HepG2 (cell line): ENCODE results near the gene SNAP25. TPM values are rescaled to one million over a fixed set of nuclear protein-coding genes. Genes with fewer than 3 reads are reported as not detected.

Experiments
- MATR3 ChIP-seq: sonication (generic); formaldehyde crosslinking; IDR thresholded peaks from 2 replicates; pipeline ENCODE4 v1.4.0; 2020; ENCODE audit warnings: missing genetic modification reagents
- MTF2 ChIP-seq: sonication (generic); formaldehyde crosslinking; IDR thresholded peaks from 2 replicates; pipeline ENCODE4 v1.5.0; 2020; ENCODE audit warnings: missing genetic modification reagents, borderline replicate concordance
- SIN3B ChIP-seq: fragments of 150-350 bp; IDR thresholded peaks from 2 replicates; pipeline ENCODE4 v1.6.1; 2014; ENCODE audit warnings: low read length
- TBL1XR1 ChIP-seq: fragments of 150-350 bp; IDR thresholded peaks from 2 replicates; pipeline ENCODE4 v1.6.1; 2014; ENCODE audit warnings: borderline replicate concordance, low read length; ENCODE audit not compliant: partially characterized antibody
- XRCC5 ChIP-seq: fragments of 200-400 bp; formaldehyde crosslinking; optimal IDR thresholded peaks from 2 replicates; pipeline ENCODE3; 2017; ENCODE audit warnings: mild to moderate bottlenecking, low read length
- ZNF720 ChIP-seq: sonication (generic); formaldehyde crosslinking; IDR thresholded peaks from 2 replicates; pipeline ENCODE4 v1.4.0; 2020; ENCODE audit warnings: missing genetic modification reagents
- ZNF792 ChIP-seq: IDR thresholded peaks from 2 replicates; pipeline ENCODE4 v1.6.1; 2016
- ZNF883 ChIP-seq: sonication (generic); formaldehyde crosslinking; IDR thresholded peaks from 2 replicates; pipeline ENCODE4 v1.5.1; 2020; ENCODE audit warnings: mild to moderate bottlenecking, missing genetic modification reagents; ENCODE audit errors: not compliant biosample characterization
- ZZZ3 ChIP-seq: sonication (generic); formaldehyde crosslinking; IDR thresholded peaks from 2 replicates; pipeline ENCODE4 v1.4.0; 2020; ENCODE audit warnings: missing genetic modification reagents, mild to moderate bottlenecking, borderline replicate concordance
- polyA plus RNA-seq, 8 experiments: library from polyadenylated mRNA; depleted of rRNA in 3 of 8; stranded (reverse) in 7 of 8; unstranded in 1 of 8; fragments of >200 nt; fragmentation: Illumina TruSeq in 4 of 8; extraction: Trizol in 4 of 8; gene quantifications; 2 replicates each; pipeline versions ENCODE4 v1.2.1 to v1.2.3, GENCODE V29; 2011 to 2016; ENCODE audit warnings: low read depth in 4 of 8, missing spikeins in 1 of 8, mixed read lengths in 1 of 8; ENCODE audit not compliant: insufficient read depth in 1 of 8
- total RNA-seq, 5 experiments: library from RNA; depleted of rRNA; stranded (reverse); fragments of >200 nt; fragmentation: Illumina TruSeq; extraction: Trizol; gene quantifications; 2 replicates each; pipeline ENCODE4 v1.2.3, GENCODE V29; 2016; ENCODE audit warnings: low read depth in 1 of 5
- TF ChIP-seq, protein P1 (sequence below): sonication (generic); formaldehyde crosslinking; IDR thresholded peaks from 2 replicates; pipeline ENCODE4 v1.4.0; 2020; ENCODE audit warnings: missing genetic modification reagents
- TF ChIP-seq, protein P2 (sequence below): sonication (generic); formaldehyde crosslinking; IDR thresholded peaks from 2 replicates; pipeline ENCODE4 v1.5.0; 2020; ENCODE audit warnings: mild to moderate bottlenecking, missing genetic modification reagents
- TF ChIP-seq, protein P3 (sequence below), 2 experiments: sonication (generic) in 1 of 2; formaldehyde crosslinking in 1 of 2; IDR thresholded peaks; 2 replicates each; pipeline versions ENCODE4 v1.5.1 to v1.6.1; 2011 to 2020; ENCODE audit warnings: borderline replicate concordance in 1 of 2, low read depth in 1 of 2, low read length in 1 of 2, mild to moderate bottlenecking in 1 of 2, missing genetic modification reagents in 1 of 2, moderate library complexity in 1 of 2
- TF ChIP-seq, protein P4 (sequence below): sonication (generic); formaldehyde crosslinking; IDR thresholded peaks from 2 replicates; pipeline ENCODE4 v1.5.1; 2020; ENCODE audit warnings: mild to moderate bottlenecking, missing genetic modification reagents
- TF ChIP-seq, protein P5 (sequence below): sonication (generic); formaldehyde crosslinking; IDR thresholded peaks from 2 replicates; pipeline ENCODE4 v1.9.0; 2021; ENCODE audit warnings: mild to moderate bottlenecking, missing genetic modification reagents

SNAP25 gene
- total and polyA plus RNA-seq, 2 of the 13 experiments (the other 11 are each of a cell fraction or from before 2014, with no cell fraction given), result not detected

DNA sequence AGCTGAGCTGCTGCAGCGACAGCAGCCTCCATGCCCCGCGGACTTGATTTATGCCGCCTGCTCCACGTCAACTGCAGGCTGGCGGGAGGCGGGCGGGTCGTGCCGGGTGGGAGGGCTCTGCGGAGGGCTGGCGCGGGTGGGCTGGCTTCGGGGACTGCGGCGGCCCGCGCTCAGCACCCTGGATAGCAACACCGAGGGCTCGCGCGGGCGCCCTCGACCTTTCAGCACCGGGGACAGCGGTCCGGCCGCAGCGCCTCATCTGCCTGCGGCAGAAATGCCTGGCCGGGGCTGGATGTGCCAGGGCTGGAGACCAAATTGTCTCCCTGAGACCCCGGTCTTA, 792 bp downstream of the SNAP25 start (continued):
- TF ChIP-seq, protein P1, sequence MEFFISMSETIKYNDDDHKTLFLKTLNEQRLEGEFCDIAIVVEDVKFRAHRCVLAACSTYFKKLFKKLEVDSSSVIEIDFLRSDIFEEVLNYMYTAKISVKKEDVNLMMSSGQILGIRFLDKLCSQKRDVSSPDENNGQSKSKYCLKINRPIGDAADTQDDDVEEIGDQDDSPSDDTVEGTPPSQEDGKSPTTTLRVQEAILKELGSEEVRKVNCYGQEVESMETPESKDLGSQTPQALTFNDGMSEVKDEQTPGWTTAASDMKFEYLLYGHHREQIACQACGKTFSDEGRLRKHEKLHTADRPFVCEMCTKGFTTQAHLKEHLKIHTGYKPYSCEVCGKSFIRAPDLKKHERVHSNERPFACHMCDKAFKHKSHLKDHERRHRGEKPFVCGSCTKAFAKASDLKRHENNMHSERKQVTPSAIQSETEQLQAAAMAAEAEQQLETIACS (CRISPR knock-in tag), result peak; percentile 63; the same call in 1 of the 2 replicates
- TF ChIP-seq MTF2 (peak; percentile 92; the same call in 1 of the 2 replicates), ZNF720 (CRISPR knock-in tag) (0 out of 2 replicates have a peak, but pooled peaks have one; percentile 91), ZNF883 (CRISPR knock-in tag) (peak; percentile 99), XRCC5 (peak; percentile 58), TBL1XR1 (no peak), MATR3 (CRISPR knock-in tag) (no peak), ZZZ3 (CRISPR knock-in tag) (no peak), ZNF792 (peak; percentile 100), SIN3B (no peak)
- TF ChIP-seq, protein P2, sequence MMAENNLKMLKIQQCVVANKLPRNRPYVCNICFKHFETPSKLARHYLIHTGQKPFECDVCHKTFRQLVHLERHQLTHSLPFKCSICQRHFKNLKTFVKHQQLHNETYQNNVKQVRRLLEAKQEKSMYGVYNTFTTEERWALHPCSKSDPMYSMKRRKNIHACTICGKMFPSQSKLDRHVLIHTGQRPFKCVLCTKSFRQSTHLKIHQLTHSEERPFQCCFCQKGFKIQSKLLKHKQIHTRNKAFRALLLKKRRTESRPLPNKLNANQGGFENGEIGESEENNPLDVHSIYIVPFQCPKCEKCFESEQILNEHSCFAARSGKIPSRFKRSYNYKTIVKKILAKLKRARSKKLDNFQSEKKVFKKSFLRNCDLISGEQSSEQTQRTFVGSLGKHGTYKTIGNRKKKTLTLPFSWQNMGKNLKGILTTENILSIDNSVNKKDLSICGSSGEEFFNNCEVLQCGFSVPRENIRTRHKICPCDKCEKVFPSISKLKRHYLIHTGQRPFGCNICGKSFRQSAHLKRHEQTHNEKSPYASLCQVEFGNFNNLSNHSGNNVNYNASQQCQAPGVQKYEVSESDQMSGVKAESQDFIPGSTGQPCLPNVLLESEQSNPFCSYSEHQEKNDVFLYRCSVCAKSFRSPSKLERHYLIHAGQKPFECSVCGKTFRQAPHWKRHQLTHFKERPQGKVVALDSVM (CRISPR knock-in tag), result 0 out of 2 replicates have a peak, but pooled peaks have one; percentile 32
- TF ChIP-seq, protein P3, sequence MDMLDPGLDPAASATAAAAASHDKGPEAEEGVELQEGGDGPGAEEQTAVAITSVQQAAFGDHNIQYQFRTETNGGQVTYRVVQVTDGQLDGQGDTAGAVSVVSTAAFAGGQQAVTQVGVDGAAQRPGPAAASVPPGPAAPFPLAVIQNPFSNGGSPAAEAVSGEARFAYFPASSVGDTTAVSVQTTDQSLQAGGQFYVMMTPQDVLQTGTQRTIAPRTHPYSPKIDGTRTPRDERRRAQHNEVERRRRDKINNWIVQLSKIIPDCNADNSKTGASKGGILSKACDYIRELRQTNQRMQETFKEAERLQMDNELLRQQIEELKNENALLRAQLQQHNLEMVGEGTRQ (IDR thresholded peaks at IDR 0.05; ENCODE audit: low read depth, low read length), result no peak
- TF ChIP-seq, protein P3 (CRISPR knock-in tag; IDR thresholded peaks at IDR 0.05; ENCODE audit: borderline replicate concordance), result no peak
- TF ChIP-seq, protein P4, sequence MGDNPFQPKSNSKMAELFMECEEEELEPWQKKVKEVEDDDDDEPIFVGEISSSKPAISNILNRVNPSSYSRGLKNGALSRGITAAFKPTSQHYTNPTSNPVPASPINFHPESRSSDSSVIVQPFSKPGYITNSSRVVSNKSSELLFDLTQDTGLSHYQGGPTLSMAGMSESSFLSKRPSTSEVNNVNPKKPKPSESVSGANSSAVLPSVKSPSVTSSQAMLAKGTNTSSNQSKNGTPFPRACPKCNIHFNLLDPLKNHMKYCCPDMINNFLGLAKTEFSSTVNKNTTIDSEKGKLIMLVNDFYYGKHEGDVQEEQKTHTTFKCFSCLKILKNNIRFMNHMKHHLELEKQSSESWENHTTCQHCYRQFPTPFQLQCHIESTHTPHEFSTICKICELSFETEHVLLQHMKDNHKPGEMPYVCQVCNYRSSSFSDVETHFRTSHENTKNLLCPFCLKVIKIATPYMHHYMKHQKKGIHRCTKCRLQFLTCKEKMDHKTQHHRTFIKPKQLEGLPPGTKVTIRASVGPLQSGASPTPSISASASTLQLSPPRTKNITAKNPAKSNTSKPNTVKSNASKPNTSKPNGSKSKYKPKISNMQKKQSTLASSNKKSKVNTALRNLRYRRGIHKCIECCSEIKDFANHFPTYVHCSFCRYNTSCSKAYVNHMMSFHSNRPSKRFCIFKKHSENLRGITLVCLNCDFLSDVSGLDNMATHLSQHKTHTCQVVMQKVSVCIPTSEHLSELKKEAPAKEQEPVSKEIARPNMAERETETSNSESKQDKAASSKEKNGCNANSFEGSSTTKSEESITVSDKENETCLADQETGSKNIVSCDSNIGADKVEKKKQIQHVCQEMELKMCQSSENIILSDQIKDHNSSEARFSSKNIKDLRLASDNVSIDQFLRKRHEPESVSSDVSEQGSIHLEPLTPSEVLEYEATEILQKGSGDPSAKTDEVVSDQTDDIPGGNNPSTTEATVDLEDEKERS, result peak; percentile 96
- TF ChIP-seq, protein P5, sequence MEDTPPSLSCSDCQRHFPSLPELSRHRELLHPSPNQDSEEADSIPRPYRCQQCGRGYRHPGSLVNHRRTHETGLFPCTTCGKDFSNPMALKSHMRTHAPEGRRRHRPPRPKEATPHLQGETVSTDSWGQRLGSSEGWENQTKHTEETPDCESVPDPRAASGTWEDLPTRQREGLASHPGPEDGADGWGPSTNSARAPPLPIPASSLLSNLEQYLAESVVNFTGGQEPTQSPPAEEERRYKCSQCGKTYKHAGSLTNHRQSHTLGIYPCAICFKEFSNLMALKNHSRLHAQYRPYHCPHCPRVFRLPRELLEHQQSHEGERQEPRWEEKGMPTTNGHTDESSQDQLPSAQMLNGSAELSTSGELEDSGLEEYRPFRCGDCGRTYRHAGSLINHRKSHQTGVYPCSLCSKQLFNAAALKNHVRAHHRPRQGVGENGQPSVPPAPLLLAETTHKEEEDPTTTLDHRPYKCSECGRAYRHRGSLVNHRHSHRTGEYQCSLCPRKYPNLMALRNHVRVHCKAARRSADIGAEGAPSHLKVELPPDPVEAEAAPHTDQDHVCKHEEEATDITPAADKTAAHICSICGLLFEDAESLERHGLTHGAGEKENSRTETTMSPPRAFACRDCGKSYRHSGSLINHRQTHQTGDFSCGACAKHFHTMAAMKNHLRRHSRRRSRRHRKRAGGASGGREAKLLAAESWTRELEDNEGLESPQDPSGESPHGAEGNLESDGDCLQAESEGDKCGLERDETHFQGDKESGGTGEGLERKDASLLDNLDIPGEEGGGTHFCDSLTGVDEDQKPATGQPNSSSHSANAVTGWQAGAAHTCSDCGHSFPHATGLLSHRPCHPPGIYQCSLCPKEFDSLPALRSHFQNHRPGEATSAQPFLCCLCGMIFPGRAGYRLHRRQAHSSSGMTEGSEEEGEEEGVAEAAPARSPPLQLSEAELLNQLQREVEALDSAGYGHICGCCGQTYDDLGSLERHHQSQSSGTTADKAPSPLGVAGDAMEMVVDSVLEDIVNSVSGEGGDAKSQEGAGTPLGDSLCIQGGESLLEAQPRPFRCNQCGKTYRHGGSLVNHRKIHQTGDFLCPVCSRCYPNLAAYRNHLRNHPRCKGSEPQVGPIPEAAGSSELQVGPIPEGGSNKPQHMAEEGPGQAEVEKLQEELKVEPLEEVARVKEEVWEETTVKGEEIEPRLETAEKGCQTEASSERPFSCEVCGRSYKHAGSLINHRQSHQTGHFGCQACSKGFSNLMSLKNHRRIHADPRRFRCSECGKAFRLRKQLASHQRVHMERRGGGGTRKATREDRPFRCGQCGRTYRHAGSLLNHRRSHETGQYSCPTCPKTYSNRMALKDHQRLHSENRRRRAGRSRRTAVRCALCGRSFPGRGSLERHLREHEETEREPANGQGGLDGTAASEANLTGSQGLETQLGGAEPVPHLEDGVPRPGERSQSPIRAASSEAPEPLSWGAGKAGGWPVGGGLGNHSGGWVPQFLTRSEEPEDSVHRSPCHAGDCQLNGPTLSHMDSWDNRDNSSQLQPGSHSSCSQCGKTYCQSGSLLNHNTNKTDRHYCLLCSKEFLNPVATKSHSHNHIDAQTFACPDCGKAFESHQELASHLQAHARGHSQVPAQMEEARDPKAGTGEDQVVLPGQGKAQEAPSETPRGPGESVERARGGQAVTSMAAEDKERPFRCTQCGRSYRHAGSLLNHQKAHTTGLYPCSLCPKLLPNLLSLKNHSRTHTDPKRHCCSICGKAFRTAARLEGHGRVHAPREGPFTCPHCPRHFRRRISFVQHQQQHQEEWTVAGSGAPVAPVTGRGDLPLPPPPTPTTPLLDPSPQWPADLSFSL (CRISPR knock-in tag), result peak; percentile 64; the same call in 1 of the 2 replicates
